GM04503 (cell line): ENCODE results near the gene MROH2A.

ENCODE experiments used
- DNase-seq: peaks from one replicate; pipeline ENCODE4 v3.0.0-alpha.2; 2012; ENCODE audit warnings: low read depth

Gene MROH2A

GRCh38 chr2:233821196-233821595 is 43.1 kb downstream of the MROH2A start:
- no peak for DNase-seq

GRCh38 chr2:233821709-233822100 is 43.6 kb downstream of the MROH2A start:
- DNase-seq: no peak

- no peak for DNase-seq
Measured at GRCh38 chr2:233822101-233822771, 44.1 kb downstream of the MROH2A start.

GRCh38 chr2:233822781-233823730 is 44.9 kb downstream of the MROH2A start:
- no peak for DNase-seq

- no peak for DNase-seq
Measured at GRCh38 chr2:233823731-233824121, 45.6 kb downstream of the MROH2A start.

GRCh38 chr2:233824373-233824772 is 46.2 kb downstream of the MROH2A start:
- no peak for DNase-seq

- DNase-seq: no peak
Measured at GRCh38 chr2:233828546-233829192, 50.5 kb downstream of the MROH2A start.

- DNase-seq: no peak
Measured at GRCh38 chr2:233829193-233830110, 51.3 kb downstream of the MROH2A start.

- no peak for DNase-seq
Measured at GRCh38 chr2:233830111-233830802, 52.1 kb downstream of the MROH2A start.

GRCh38 chr2:233831011-233831721 is 53.0 kb downstream of the MROH2A start:
- DNase-seq: no peak

- DNase-seq: no peak
Measured at GRCh38 chr2:233831861-233832260, 53.7 kb downstream of the MROH2A start.

- DNase-seq: no peak
Measured at GRCh38 chr2:233832414-233832813, 54.3 kb downstream of the MROH2A start.

- DNase-seq: no peak
Measured at GRCh38 chr2:233832869-233833311, 54.8 kb downstream of the MROH2A start.

- no peak for DNase-seq
Measured at GRCh38 chr2:233833345-233833744, 55.2 kb downstream of the MROH2A start.

- no peak for DNase-seq
Measured at GRCh38 chr2:233835230-233836186, 57.4 kb downstream of the MROH2A start.

GRCh38 chr2:233836359-233836758 is 58.2 kb downstream of the MROH2A start:
- no peak for DNase-seq

- no peak for DNase-seq
Measured at GRCh38 chr2:233837694-233838229, 59.6 kb downstream of the MROH2A start.

- no peak for DNase-seq
Measured at GRCh38 chr2:233838251-233838650, 60.1 kb downstream of the MROH2A start.
